NCI-H146 (cell line): ENCODE measurements around the gene MOGAT3.

ENCODE experiments used
- DNase-seq: peaks from one replicate; lab custom pipeline; 2025; lab: John Stamatoyannopoulos, UW

Gene MOGAT3

GRCh38 chr7:101160910-101161309 lies 39.9 kb downstream of the MOGAT3 start:
- DNase-seq, result no peak

GRCh38 chr7:101159696-101160674 lies 40.9 kb downstream of the MOGAT3 start:
- no peak for DNase-seq

DNA sequence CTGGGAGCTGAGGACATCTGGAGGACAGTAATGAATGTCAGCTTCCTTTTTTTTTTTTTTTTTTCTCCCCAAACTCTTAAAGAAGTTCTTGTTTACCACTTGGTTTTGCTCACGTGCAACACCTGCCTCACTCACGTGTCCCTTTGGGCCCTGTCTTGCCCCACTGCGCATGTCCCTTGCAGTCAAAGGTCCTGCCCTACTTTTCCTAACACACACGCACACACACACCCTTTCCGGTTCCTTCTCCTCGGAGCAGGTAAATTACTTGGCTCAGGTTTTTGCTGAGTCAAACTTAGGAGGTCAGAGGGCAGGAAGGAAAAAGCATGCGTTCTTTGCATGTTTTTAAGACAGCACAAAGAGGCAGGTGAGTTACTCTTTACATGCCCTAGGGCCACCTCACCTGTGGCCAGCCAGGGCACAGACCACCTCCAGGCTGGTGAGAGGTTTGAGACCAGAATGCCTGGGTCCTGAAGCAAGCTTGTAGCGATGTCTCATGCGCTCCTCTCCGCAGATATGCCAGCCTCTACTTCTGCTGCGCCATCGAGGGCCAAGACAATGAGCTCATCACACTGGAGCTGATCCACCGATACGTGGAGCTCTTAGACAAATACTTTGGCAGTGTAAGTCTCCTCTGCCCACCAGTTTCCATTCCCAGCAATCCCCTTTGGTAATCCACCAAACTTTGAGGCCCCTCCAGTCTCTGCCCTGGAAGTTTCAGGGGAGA lies 43.8 kb downstream of the MOGAT3 start:
- no peak for DNase-seq

DNA sequence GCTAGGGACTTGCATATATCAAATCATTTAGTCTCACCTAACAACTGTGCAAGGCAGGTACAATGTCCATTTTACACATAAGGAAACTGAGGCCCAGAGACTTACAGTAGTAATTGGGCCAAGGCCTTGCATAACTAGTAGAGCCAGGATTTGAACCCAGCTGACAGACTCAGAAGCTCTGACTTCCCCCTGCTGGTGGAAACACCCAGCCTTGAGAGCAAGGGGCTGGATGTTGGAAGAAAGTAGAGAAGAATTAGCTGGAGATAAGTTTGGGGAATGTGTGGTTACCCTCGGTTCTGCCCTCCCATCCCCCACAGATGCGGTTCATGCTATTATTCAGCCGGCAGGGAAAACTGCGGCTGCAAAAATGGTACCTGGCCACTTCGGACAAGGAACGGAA lies 44.6 kb downstream of the MOGAT3 start:
- DNase-seq, result no peak

GRCh38 chr7:101155303-101155702 lies 45.5 kb downstream of the MOGAT3 start:
- no peak for DNase-seq

- peak; percentile 35 for DNase-seq
These were observed 46.1 kb downstream of the MOGAT3 start for GRCh38 chr7:101154693-101155102.

DNA sequence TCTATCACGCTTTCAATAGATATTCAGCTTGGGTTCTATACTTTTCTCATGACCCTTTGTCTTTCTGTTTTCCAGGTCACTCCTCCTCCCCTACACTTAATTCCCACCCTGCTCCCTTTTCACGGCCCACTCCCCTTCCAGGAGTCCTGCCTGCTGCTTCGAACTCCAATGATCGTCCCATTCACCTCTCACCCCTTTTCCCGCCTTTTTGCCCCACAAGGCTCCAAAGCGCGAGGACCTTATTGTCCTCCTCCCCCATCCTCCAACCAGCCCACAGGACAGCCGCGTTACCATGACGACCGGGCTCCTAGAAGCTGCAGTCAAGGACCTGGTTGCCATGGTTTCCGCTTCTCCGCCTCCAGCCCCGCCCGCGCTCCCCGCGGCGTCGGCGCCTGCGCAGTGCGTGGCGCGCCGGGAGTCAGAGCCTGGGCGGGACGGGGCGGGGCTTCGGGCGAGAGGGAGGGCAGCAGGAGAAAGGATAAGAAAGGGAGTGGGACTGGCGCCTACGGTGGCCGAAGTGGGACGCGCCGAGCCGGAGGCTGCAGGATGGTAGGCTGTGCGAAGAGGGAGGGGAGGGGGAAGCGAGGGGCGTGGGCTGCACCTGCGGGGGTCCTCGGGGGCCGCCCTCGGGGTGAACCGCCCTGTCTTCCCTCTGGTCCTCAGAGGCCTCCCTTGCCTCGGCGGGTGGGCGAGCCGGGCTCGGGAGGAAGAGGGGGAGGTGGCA lies 46.7 kb downstream of the MOGAT3 start, which contains the start of gene AP1S1:
AP1S1 (plus strand) TSS at position 508 of the 724 bp plus-strand sequence; CDS start at position 547, 39 bp downstream.
- peak; percentile 98 for DNase-seq

DNA sequence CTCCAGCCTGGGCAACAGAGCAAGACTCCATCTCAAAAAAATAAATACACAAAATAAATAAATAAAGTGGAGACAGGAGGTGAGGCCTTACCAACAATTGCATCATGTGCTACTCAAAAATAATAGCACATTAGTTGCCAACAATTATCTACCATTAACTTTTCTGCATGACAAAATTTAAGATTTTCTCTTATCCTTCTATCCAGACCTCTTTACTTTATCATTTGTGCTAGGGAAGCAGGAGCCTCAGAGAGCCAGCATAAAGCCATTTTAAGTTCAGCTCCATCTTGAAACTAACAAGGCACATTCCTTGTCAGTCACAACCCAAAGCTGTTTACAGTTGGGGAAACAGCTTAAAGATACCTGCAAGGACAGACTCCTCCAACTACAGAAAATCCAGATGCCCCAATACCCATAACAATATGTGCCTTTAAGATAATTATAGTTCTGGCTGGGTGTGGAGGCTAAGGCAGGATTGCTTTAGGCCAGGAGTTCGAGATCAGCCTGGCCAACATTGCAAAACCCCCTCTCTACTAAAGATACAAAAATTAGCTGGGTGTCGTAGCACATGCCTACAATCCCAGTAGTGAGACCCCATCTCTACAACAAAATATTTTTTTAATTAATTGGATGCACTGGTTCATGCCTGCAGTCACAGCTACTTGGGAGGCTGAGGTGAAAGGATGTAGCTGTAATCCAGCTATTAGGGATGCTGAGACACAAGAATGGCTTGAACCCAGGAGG lies 48.8 kb downstream of the MOGAT3 start:
- DNase-seq, result no peak
